Mesendoderm (in vitro differentiated cells): ENCODE measurements around the gene ANKRD65.

Source experiments
- DNase-seq: peaks from one replicate; pipeline ENCODE4 v3.0.0; 2013
- H2AK5ac ChIP-seq: 2 replicates; pipeline ENCODE4 v1.6.1; 2013; ENCODE audit warnings: low read length, inconsistent platforms
- H2BK120ac ChIP-seq: 2 replicates; pipeline ENCODE4 v1.6.1; 2013; ENCODE audit warnings: low read depth, mild to moderate bottlenecking, low read length, moderate library complexity, mixed read lengths
- H2BK15ac ChIP-seq: replicated peaks from 2 replicates; pipeline ENCODE4 v1.6.1; 2013; ENCODE audit warnings: low read depth, mild to moderate bottlenecking, moderate library complexity
- H2BK5ac ChIP-seq: 2 replicates; pipeline ENCODE4 v1.6.1; 2013; ENCODE audit warnings: low read length, inconsistent platforms
- H3K18ac ChIP-seq: 2 replicates; pipeline ENCODE4 v1.6.1; 2013; ENCODE audit warnings: mild to moderate bottlenecking, low read length, mixed read lengths
- H3K23ac ChIP-seq: one replicate; pipeline ENCODE4 v1.6.1; 2013; ENCODE audit warnings: low read length
- H3K27ac ChIP-seq: 2 replicates; pipeline ENCODE4 v1.5.1; 2013; ENCODE audit warnings: low read depth, mild to moderate bottlenecking, inconsistent platforms, low read length, moderate library complexity
- H3K27me3 ChIP-seq: 2 replicates; pipeline ENCODE4 v1.6.1; 2013; ENCODE audit warnings: low read length, control low read depth, mild to moderate bottlenecking, inconsistent platforms; ENCODE audit not compliant: insufficient read depth, poor library complexity
- H3K36me3 ChIP-seq: 2 replicates; pipeline ENCODE4 v1.6.1; 2013; ENCODE audit warnings: low read length, inconsistent platforms; ENCODE audit not compliant: control insufficient read depth, insufficient read depth
- H3K4ac ChIP-seq: one replicate; pipeline ENCODE4 v1.6.1; 2013; ENCODE audit warnings: low read depth, mild to moderate bottlenecking, low read length, moderate library complexity
- H3K4me1 ChIP-seq: 2 replicates; pipeline ENCODE4 v1.6.1; 2013; ENCODE audit warnings: low read depth, low read length, inconsistent platforms; ENCODE audit not compliant: control insufficient read depth
- H3K4me2 ChIP-seq: 2 replicates; pipeline ENCODE4 v1.6.1; 2013; ENCODE audit warnings: low read length
- H3K4me3 ChIP-seq: 2 replicates; pipeline ENCODE4 v1.5.1; 2013; ENCODE audit warnings: mild to moderate bottlenecking, low read length
- H3K56ac ChIP-seq: one replicate; pipeline ENCODE4 v1.6.1; 2013; ENCODE audit warnings: low read length
- H3K79me1 ChIP-seq: 2 replicates; pipeline ENCODE4 v1.6.1; 2013; ENCODE audit warnings: low read length, inconsistent platforms
- H3K79me2 ChIP-seq: 2 replicates; pipeline ENCODE4 v1.6.1; 2013; ENCODE audit warnings: mild to moderate bottlenecking, low read length; ENCODE audit not compliant: control insufficient read depth, insufficient read depth
- H3K9ac ChIP-seq: 2 replicates; pipeline ENCODE4 v1.6.1; 2013; ENCODE audit warnings: low read length, inconsistent platforms
- H4K5ac ChIP-seq: one replicate; pipeline ENCODE4 v1.6.1; 2013; ENCODE audit warnings: low read length
- H4K8ac ChIP-seq: one replicate; pipeline ENCODE4 v1.6.1; 2013; ENCODE audit warnings: low read depth, mild to moderate bottlenecking, control low read depth, low read length, moderate library complexity
- WGBS: extraction: QIAGEN DNeasy Blood & Tissue Kit; methylation state at CpG from one replicate; pipeline ENCODE4 v1.1.7; 2013; ENCODE audit warnings: low lambda C conversion rate, missing lambda C conversion rate; ENCODE audit not compliant: insufficient coverage; ENCODE audit errors: extremely low coverage; 5-methylcytosine and 5-hydroxymethylcytosine counted together

The ANKRD65 gene

DNA sequence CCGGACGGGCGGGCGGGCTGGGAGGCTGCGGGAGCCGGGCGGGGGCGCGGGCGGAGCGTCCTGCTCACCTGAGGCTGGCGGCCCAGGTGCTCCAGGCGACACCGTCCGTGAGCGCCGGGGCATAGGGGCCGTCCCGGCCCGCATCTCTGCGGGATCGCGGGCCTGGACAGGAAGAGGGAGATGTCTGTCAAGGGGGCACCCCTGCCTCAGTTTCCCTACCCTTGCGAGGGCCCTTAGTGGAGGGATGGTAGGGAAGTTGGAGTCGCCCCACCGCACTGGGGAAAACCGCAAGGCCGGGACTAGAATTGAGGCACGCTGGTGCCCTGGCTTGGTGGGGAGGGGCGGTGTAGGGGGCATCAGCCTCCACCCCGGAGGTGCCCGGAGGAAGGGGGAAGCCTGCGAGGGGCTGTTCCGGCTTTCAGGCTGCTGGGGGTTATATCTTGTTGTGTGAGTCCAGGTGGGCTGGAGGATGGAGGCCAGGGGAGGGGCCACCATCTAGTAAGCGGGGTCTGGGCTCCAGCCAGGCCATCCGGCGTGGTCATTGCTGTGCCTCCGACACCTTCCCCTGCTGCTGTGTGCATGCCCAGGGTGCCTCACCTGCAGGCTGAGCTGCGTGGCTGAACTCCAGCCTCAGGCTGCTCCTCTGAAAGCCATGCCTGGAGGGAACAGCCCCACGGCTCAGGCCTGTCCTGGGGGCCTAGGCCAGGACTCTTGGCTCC, 15.0 kb upstream of the ANKRD65 start:
- no peak overlapping the region for H2BK120ac ChIP-seq

GRCh38 chr1:1435106-1435903, 14.2 kb upstream of the ANKRD65 start, which contains the start of gene VWA1:
VWA1 (plus strand) TSS chr1:1435690; CDS start chr1:1435749, 59 bp downstream.
- no peak within 1 kb of the TSS for H2BK120ac ChIP-seq
- peaks cover 15% of the 10 kb centered on the region for H3K4me1 ChIP-seq
- H4K5ac ChIP-seq = no peak within 1 kb of the TSS
- H3K79me1 ChIP-seq = peaks cover 3% of the 10 kb centered on the region
- H3K27ac ChIP-seq = peak within 1 kb of the TSS; percentile 97
- peak within 1 kb of the TSS; percentile 81 for H2BK5ac ChIP-seq
- H3K27me3 ChIP-seq = no peaks in the 10 kb centered on the region
- peak within 1 kb of the TSS; percentile 88 for H3K56ac ChIP-seq
- no peak within 1 kb of the TSS for H2BK15ac ChIP-seq
- H3K23ac ChIP-seq = peak within 1 kb of the TSS; percentile 45
- no peaks in the 10 kb centered on the region for H3K36me3 ChIP-seq
- H3K18ac ChIP-seq = peak within 1 kb of the TSS; percentile 32
- peak within 1 kb of the TSS; percentile 65 for H3K4me3 ChIP-seq
- H3K79me2 ChIP-seq = peaks cover 19% of the 10 kb centered on the region
- peak within 1 kb of the TSS; percentile 86 for H3K9ac ChIP-seq
- no peak within 1 kb of the TSS for H4K8ac ChIP-seq
- H3K4me2 ChIP-seq = peak within 1 kb of the TSS; percentile 90
- peak within 1 kb of the TSS; percentile 6 for H2AK5ac ChIP-seq
- peak; percentile 72 for DNase-seq
- H3K4ac ChIP-seq = peak within 1 kb of the TSS; percentile 84
- no CpG with 5 or more reads among the region's 89 CpGs for WGBS

More for the DNA sequence above, 15.0 kb upstream of the ANKRD65 start:
- no peaks in the 10 kb centered on the region for H3K36me3 ChIP-seq
- peaks cover 3% of the 10 kb centered on the region for H3K79me1 ChIP-seq
- peak overlapping the region; percentile 65 for H3K4me3 ChIP-seq
- no peak overlapping the region for H2AK5ac ChIP-seq
- peak overlapping the region; percentile 45 for H3K23ac ChIP-seq
- WGBS = no CpG with 5 or more reads among the region's 40 CpGs
- H3K9ac ChIP-seq = peak overlapping the region; percentile 86
- peaks cover 19% of the 10 kb centered on the region for H3K79me2 ChIP-seq
- no peak overlapping the region for H3K27ac ChIP-seq
- H3K27me3 ChIP-seq = no peaks in the 10 kb centered on the region
- no peak overlapping the region for H3K18ac ChIP-seq
- H4K8ac ChIP-seq = no peak overlapping the region
- peak overlapping the region; percentile 86 for H3K56ac ChIP-seq
- no peak overlapping the region for H2BK5ac ChIP-seq
- peak overlapping the region; percentile 90 for H3K4me2 ChIP-seq
- H3K4me1 ChIP-seq = peaks cover 15% of the 10 kb centered on the region
- H2BK15ac ChIP-seq = no peak overlapping the region
- DNase-seq = no peak
- no peak overlapping the region for H4K5ac ChIP-seq
- peak overlapping the region; percentile 61 for H3K4ac ChIP-seq

DNA sequence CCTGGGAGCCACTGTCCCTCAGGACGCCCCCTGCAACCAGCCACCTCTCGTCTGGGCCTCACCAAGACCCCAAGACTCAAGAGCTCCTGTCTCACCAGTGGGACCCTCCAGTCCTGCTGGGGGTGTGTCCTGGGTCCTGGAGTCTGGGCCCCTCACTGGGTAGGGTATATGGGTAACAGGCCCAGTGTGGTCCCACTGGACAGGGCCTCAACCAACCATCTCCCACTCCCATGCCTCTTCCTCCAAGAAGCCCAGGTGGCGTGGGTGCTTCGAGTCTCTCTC, 13.7 kb upstream of the ANKRD65 start:
- peak overlapping the region; percentile 6 for H2AK5ac ChIP-seq
- no peak overlapping the region for H3K4me3 ChIP-seq
- H4K8ac ChIP-seq = no peak overlapping the region
- H3K4ac ChIP-seq = peak overlapping the region; percentile 84
- no peak for DNase-seq
- no CpG with 5 or more reads among the region's 4 CpGs for WGBS
- H3K9ac ChIP-seq = peak overlapping the region; percentile 75
- H3K56ac ChIP-seq = peak overlapping the region; percentile 88
- H3K79me2 ChIP-seq = peaks cover 19% of the 10 kb centered on the region
- H3K36me3 ChIP-seq = no peaks in the 10 kb centered on the region
- peak overlapping the region; percentile 32 for H3K18ac ChIP-seq
- H2BK5ac ChIP-seq = peak overlapping the region; percentile 81
- H2BK120ac ChIP-seq = no peak overlapping the region
- peak overlapping the region; percentile 97 for H3K27ac ChIP-seq
- H3K27me3 ChIP-seq = no peaks in the 10 kb centered on the region
- peak overlapping the region; percentile 75 for H3K4me2 ChIP-seq
- H2BK15ac ChIP-seq = no peak overlapping the region
- H4K5ac ChIP-seq = no peak overlapping the region
- peaks cover 3% of the 10 kb centered on the region for H3K79me1 ChIP-seq
- peaks cover 15% of the 10 kb centered on the region for H3K4me1 ChIP-seq
- no peak overlapping the region for H3K23ac ChIP-seq

DNA sequence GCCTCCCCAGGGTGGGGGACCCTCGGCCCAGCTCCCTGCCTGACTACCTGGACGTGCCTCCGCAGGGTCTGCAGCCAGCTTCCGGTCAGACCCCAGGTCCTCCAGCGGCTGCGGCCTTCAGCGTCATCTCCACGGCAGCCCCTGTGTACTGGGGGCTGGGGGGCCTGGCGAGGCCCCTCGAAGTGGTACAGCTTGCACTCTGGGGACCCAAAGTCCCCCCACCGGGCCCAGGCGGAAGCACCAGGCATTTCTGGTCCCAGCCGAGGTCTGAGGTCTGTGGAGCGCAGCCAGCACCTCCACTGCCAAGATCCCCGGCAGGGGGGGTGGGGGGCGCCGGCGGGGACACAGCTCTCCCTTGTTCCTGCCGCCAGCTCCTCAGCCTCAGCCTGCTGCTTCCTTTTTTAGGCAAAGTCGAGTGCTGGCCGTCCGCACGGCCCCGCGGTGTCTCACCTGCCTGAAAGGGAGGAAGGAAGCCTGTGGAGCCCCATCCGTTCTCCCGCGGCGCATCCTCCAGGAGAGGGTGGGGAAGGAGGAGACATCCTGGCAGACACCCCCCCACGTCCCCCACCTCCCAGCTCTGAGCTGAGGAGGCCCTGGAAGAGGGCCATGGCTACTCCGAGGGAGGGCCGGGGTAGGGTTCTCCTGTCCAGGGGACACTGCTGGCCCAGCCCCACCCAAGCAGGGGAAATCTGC, 13.2 kb upstream of the ANKRD65 start:
- WGBS = no CpG with 5 or more reads among the region's 32 CpGs
- peak overlapping the region; percentile 88 for H2BK5ac ChIP-seq
- no peaks in the 10 kb centered on the region for H3K27me3 ChIP-seq
- no peak overlapping the region for H4K5ac ChIP-seq
- no peak overlapping the region for H2AK5ac ChIP-seq
- peaks cover 3% of the 10 kb centered on the region for H3K79me1 ChIP-seq
- H3K4me2 ChIP-seq = peak overlapping the region; percentile 75
- peak overlapping the region; percentile 97 for H3K27ac ChIP-seq
- peak overlapping the region; percentile 84 for H3K4ac ChIP-seq
- peaks cover 19% of the 10 kb centered on the region for H3K79me2 ChIP-seq
- H3K56ac ChIP-seq = peak overlapping the region; percentile 88
- H3K36me3 ChIP-seq = no peaks in the 10 kb centered on the region
- H3K4me3 ChIP-seq = no peak overlapping the region
- H3K18ac ChIP-seq = peak overlapping the region; percentile 32
- no peak overlapping the region for H2BK15ac ChIP-seq
- peak overlapping the region; percentile 67 for H3K23ac ChIP-seq
- peak overlapping the region; percentile 32 for H2BK120ac ChIP-seq
- peak; percentile 91 for DNase-seq
- H3K4me1 ChIP-seq = peaks cover 15% of the 10 kb centered on the region
- H3K9ac ChIP-seq = peak overlapping the region; percentile 75
- no peak overlapping the region for H4K8ac ChIP-seq

DNA sequence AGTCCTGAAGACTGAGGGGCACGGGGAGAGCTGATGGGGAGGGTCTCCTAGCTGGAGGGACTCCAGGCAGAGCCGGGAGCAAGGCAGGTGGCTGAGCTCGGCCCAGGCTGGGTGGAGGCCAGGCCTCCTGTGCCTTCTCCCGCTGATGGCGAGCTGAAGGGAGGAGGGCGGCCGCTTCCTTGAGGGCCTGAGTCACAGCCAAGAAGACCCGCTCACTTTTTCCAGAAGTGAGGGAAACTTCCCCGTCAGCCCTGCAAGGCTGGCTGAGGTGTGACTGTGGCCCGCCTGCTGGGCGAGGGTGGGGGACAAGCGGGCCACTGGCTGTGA, 12.7 kb upstream of the ANKRD65 start:
- H3K79me2 ChIP-seq = peaks cover 19% of the 10 kb centered on the region
- peak overlapping the region; percentile 75 for H3K9ac ChIP-seq
- peak overlapping the region; percentile 32 for H2BK120ac ChIP-seq
- H3K4me1 ChIP-seq = peaks cover 15% of the 10 kb centered on the region
- no CpG with 5 or more reads among the region's 12 CpGs for WGBS
- peak overlapping the region; percentile 76 for H3K4ac ChIP-seq
- H3K4me3 ChIP-seq = no peak overlapping the region
- H3K56ac ChIP-seq = peak overlapping the region; percentile 88
- H2AK5ac ChIP-seq = peak overlapping the region; percentile 78
- DNase-seq = peak; percentile 84
- no peaks in the 10 kb centered on the region for H3K27me3 ChIP-seq
- H3K18ac ChIP-seq = peak overlapping the region; percentile 32
- peaks cover 3% of the 10 kb centered on the region for H3K79me1 ChIP-seq
- H2BK5ac ChIP-seq = peak overlapping the region; percentile 88
- H2BK15ac ChIP-seq = no peak overlapping the region
- H4K8ac ChIP-seq = no peak overlapping the region
- peak overlapping the region; percentile 97 for H3K27ac ChIP-seq
- H3K23ac ChIP-seq = peak overlapping the region; percentile 67
- H3K4me2 ChIP-seq = peak overlapping the region; percentile 18
- H3K36me3 ChIP-seq = no peaks in the 10 kb centered on the region
- H4K5ac ChIP-seq = no peak overlapping the region
